GM12801 (cell line): ENCODE data around the gene SV2B.

ENCODE experiments used
- TF ChIP-seq, protein P1 (sequence below): IDR thresholded peaks from one replicate; pipeline ENCODE4 v1.5.1; 2011; ENCODE audit warnings: control low read depth; ENCODE audit not compliant: insufficient read length; ENCODE audit errors: extremely low read depth

SV2B gene

GRCh38 chr15:91283155-91283554, 183.1 kb downstream of the SV2B start:
- TF ChIP-seq, protein P1, sequence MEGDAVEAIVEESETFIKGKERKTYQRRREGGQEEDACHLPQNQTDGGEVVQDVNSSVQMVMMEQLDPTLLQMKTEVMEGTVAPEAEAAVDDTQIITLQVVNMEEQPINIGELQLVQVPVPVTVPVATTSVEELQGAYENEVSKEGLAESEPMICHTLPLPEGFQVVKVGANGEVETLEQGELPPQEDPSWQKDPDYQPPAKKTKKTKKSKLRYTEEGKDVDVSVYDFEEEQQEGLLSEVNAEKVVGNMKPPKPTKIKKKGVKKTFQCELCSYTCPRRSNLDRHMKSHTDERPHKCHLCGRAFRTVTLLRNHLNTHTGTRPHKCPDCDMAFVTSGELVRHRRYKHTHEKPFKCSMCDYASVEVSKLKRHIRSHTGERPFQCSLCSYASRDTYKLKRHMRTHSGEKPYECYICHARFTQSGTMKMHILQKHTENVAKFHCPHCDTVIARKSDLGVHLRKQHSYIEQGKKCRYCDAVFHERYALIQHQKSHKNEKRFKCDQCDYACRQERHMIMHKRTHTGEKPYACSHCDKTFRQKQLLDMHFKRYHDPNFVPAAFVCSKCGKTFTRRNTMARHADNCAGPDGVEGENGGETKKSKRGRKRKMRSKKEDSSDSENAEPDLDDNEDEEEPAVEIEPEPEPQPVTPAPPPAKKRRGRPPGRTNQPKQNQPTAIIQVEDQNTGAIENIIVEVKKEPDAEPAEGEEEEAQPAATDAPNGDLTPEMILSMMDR = no peak

GRCh38 chr15:91284758-91285466, 184.9 kb downstream of the SV2B start:
- TF ChIP-seq, protein P1 = no peak

DNA sequence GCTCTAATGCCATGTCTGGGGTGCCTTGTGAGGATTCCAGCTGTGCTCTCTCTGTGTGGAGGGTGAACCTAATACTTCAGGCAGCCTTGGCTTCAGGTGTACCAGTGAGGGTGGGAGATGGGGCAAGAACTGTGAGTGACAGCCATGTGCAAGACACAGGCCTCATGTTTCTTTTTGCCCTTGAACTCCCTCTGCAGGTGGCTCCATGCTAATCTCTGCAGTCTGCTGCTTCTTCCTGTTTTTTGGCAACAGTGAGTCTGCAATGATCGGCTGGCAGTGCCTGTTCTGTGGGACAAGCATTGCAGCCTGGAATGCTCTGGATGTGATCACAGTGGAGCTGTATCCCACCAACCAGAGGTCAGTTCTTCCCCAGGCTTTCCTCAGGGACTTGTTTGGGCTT, 189.3 kb downstream of the SV2B start:
- TF ChIP-seq, protein P1 = no peak

DNA sequence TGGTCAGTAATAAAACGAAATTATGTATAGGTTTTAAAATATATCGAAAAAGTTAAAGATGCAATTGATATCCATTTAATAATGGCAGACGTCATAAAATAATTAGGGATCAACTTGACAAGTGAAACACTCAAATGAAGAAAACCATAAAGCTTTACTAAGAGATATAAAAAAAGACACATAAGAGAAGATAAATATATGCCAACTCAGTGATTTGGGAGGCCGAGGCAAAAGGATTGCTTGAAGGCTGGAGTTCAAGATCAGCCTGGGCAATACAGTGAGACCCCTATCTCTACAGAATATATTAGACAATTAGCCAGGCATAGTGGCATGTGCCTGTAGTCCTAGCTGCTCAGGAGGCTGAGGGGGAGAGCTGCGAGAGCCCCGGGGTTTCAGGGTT, 190.5 kb downstream of the SV2B start:
- TF ChIP-seq, protein P1 = no peak

- TF ChIP-seq, protein P1 = no peak
Observed at GRCh38 chr15:91291673-91292072, 191.6 kb downstream of the SV2B start.

DNA sequence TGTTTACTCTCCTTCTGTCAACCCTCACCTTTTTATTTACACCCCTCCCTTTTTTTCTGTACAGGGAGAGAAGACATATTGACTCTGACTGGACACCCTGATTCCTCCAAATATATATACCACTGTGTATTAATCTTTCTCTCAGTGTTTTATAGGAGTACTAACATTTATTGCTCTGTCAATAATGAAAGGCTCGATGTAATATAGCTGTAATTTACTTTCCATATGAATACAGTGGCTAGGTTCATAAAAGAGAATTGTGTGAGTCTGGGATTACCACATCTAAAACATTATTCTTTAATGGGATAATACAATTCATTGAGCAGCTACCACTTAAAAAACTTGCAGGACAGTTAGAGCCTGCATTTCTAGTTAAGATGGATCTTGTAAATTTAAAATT, 194.3 kb downstream of the SV2B start:
- TF ChIP-seq, protein P1 = no peak

DNA sequence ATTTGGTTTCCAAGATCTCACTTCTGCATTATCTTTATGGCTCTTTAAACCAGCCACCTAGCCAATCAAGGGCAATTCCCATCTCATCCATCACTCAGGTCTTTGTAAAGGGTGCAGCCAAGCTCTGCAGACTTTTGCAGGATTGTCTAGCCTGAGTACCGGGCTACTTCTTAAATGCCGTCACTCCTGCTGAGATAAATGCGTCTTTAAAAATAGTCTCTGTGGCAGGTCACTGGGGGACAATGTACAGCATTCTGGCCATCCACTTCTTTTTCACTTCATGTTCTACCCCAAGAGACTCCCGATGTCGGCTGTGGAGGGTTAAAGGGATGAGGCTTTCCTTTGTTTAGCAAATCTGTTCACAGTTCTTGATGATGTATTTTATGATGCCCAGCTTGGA, 194.7 kb downstream of the SV2B start:
- TF ChIP-seq, protein P1 = no peak
